Uterus (tissue), 2 donors: ENCODE results near the gene RPS29.

ENCODE experiments used
- CTCF ChIP-seq, 4 experiments: fragments of 200-600 bp in 2 of 4; fragments of 450-650 bp in 2 of 4; sonication (generic) in 2 of 4; IDR thresholded peaks; one replicate each; pipeline ENCODE4 v1.5.1; 2016 to 2019; ENCODE audit warnings: antibody characterized with exemption in 4 of 4, mild to moderate bottlenecking in 2 of 4, moderate library complexity in 1 of 4
- POLR2A ChIP-seq, 2 donors: fragments of 450-650 bp; IDR thresholded peaks; one replicate each; pipeline ENCODE4 v1.6.1; 2016; ENCODE audit warnings: antibody characterized with exemption in 2 of 2, mild to moderate bottlenecking in 1 of 2, moderate library complexity in 1 of 2

GRCh38 chr14:49584058-49584457 is 2.1 kb downstream of the RPS29 start:
- TF ChIP-seq POLR2A (IDR thresholded peaks at IDR 0.05) (no peak), CTCF (IDR thresholded peaks at IDR 0.05) (no peak)
